ENCODE results near the gene DPH1. TPM values are rescaled to one million over a fixed set of nuclear protein-coding genes. Genes with fewer than 3 reads are reported as not detected.
"Not testable (repeated sequence)": the region's sequence is repeated elsewhere in the genome, so short reads cannot be mapped to it uniquely, and the experiment has no call there.

Gene DPH1
- 45.1 and 58.7 TPM in 2 replicates for total RNA-seq

DNA sequence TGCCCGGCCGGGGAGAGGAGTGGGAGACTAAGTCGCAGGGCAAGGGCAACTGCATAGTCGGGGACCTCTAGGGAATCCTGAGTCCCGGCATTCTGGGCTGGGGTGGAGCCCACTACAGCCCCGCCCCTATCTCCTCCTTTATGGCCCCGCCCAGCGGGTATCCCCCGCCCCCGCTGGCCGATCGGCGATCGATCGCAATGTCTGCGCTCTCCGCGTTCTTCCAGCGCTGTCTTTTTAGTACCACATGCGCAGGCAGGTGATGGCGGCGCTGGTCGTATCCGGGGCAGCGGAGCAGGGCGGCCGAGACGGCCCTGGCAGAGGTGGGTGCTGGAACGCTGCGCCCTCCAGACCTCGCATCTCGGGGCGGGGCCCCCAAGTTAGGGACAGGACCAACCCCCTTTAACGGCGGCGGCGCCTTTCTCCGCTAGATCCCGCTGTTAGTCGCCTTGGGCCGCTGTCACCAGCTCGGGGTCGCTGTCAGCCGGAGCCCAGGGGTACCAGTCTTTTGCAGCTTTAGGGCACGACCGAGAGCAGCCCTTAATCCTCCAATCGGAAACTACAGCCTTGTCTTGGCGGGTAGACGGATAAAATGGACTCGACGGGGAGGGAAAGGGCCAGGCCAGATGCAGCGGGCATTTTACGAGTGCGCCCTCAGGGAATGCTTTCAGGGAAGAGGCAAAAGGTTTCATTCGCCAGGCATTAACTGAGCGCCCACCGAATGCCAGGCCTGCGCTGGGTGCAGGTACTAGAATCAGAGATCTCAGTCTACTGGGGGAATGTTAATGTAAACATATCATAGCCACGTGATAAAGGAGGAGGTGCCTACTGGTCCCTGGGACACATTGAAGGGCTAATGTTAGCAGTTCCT lies at the start of gene DPH1:
DPH1 (plus strand) TSS at position 243 of the 868 bp plus-strand sequence; CDS start at position 260, 17 bp downstream.
- TF ChIP-seq, protein P1, sequence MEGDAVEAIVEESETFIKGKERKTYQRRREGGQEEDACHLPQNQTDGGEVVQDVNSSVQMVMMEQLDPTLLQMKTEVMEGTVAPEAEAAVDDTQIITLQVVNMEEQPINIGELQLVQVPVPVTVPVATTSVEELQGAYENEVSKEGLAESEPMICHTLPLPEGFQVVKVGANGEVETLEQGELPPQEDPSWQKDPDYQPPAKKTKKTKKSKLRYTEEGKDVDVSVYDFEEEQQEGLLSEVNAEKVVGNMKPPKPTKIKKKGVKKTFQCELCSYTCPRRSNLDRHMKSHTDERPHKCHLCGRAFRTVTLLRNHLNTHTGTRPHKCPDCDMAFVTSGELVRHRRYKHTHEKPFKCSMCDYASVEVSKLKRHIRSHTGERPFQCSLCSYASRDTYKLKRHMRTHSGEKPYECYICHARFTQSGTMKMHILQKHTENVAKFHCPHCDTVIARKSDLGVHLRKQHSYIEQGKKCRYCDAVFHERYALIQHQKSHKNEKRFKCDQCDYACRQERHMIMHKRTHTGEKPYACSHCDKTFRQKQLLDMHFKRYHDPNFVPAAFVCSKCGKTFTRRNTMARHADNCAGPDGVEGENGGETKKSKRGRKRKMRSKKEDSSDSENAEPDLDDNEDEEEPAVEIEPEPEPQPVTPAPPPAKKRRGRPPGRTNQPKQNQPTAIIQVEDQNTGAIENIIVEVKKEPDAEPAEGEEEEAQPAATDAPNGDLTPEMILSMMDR (IDR thresholded peaks at IDR 0.05; ENCODE audit: insufficient read depth, low read depth, low read length): no peak
- DNase-seq (ENCODE audit: low read depth): peak; percentile 90
- peak within 1 kb of the TSS; percentile 100 for H3K4me3 ChIP-seq (ENCODE audit: low read depth, low read length)

DNA sequence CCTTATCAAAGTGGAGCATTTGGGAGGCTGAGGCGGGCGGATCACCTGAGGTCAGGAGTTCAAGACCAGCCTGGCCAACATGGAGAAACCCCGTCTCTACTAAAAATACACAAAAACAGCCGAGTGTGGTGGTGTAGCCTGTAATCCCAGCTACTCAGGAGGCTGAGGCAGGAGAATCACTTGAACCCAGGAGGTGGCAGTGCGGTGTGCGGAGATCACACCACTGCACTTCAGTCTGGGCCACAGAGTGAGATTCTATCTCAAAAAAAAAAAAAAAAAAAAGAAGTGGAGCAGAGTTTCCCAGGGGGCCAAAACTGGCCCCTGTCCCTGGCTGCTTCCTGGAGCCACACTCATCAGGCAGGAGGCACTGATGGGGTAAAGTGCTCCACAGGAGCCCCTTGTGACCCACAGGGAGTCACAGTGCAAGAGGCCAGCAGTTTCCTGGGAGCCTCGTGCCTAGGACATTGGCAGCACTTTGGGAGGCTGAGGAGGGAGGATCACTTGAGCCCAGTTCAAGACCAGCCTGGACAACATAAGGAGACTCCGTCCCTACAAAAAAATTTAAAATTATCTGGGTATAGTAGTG lies 49.2 kb upstream of the DPH1 start:
- TF ChIP-seq, protein P1 (IDR thresholded peaks at IDR 0.05; ENCODE audit: insufficient read depth, low read depth, low read length): no peak

GRCh38 chr17:1982793-1983366 lies 47.1 kb upstream of the DPH1 start:
- H3K4me3 ChIP-seq (ENCODE audit: low read depth, low read length); DNase-seq (ENCODE audit: low read depth): not testable (repeated sequence)

More for the DNA sequence above, 49.2 kb upstream of the DPH1 start:
- H3K4me3 ChIP-seq (ENCODE audit: low read depth, low read length): no peak overlapping the region
- no peak for DNase-seq (ENCODE audit: low read depth)

DNA sequence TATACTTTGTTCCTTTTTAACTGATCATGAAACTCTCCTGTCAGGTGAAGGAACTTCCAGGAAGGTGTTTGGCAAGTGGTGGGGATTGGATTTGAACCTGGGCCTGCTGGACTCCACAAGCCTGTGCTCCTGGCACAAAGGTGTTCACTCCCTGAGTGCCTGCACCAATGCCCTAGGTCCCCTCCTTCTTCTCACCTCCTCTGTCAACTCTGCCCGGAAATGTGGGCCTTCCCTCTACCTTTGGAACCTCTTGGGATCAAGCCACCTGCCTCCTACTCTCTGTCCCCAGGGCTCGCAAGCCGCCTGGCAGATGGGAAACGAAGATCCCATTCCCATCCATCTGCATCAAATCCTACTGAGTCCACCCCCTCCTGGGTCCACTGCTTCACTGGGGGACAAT lies 44.9 kb upstream of the DPH1 start:
- TF ChIP-seq, protein P1 (IDR thresholded peaks at IDR 0.05; ENCODE audit: insufficient read depth, low read depth, low read length): no peak

GRCh38 chr17:1985686-1986085 lies 44.3 kb upstream of the DPH1 start:
- no peak for DNase-seq (ENCODE audit: low read depth)
- TF ChIP-seq, protein P1 (IDR thresholded peaks at IDR 0.05; ENCODE audit: insufficient read depth, low read depth, low read length): no peak
- H3K4me3 ChIP-seq (ENCODE audit: low read depth, low read length): no peak overlapping the region

More for the DNA sequence above, 44.9 kb upstream of the DPH1 start:
- H3K4me3 ChIP-seq (ENCODE audit: low read depth, low read length): no peak overlapping the region
- DNase-seq (ENCODE audit: low read depth): no peak

DNA sequence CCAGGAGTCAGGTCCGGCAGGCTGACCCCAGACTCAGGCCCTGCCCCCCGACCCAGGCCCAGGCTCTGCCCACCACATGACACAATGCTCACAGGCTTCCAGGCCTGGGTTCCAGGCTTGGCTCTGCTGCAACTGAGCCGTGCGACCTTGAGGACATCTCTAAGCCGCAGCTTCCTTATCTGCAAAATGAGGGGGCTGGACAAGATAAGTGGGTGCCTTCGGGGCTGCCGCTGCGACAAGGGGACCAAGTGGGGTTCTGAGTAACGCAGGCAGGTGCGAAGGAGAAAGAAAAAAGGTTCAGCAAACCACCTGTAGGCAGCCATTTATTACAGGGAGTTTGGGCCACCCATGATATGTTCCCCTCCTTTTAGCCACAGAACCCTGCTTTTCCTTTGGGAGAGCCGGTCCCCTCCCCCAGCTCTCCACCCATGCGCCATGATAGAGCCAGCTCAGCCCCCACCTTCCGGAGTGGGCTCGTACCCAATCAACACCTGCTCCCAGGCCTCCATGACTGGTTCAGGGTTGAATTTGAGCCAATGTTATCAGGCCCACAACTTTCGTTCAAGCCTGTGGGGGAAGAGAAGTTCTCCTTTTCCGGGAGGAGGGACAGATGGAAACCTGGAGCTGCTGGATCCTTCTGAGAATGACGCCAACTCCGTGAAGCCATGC lies 43.0 kb upstream of the DPH1 start:
- DNase-seq (ENCODE audit: low read depth): no peak
- no peak overlapping the region for H3K4me3 ChIP-seq (ENCODE audit: low read depth, low read length)
- TF ChIP-seq, protein P1 (IDR thresholded peaks at IDR 0.05; ENCODE audit: insufficient read depth, low read depth, low read length): no peak

GRCh38 chr17:1989135-1989534 lies 40.8 kb upstream of the DPH1 start:
- peak; percentile 49 for DNase-seq (ENCODE audit: low read depth)
- TF ChIP-seq, protein P1 (IDR thresholded peaks at IDR 0.05; ENCODE audit: insufficient read depth, low read depth, low read length): no peak
- no peak overlapping the region for H3K4me3 ChIP-seq (ENCODE audit: low read depth, low read length)
